MG63 (cell line): ENCODE results near the gene TTC36. TPM values are rescaled to one million over a fixed set of nuclear protein-coding genes. Genes with fewer than 3 reads are reported as not detected.
"Not testable (repeated sequence)": the region's sequence is repeated elsewhere in the genome, so short reads cannot be mapped to it uniquely, and the experiment has no call there.

Experiments used
- DNase-seq: peaks from one replicate; pipeline ENCODE4 v3.0.0-alpha.2; 2020
- H3K27me3 ChIP-seq: fragments of 250-450 bp; sonication (Bioruptor Pico); 2 replicates; pipeline ENCODE4 v1.5.1; 2020; ENCODE audit warnings: mild to moderate bottlenecking, moderate library complexity
- H3K36me3 ChIP-seq: fragments of 250-450 bp; sonication (Bioruptor Pico); 2 replicates; pipeline ENCODE4 v1.5.1; 2020; ENCODE audit warnings: mild to moderate bottlenecking, moderate library complexity
- H3K4me3 ChIP-seq: fragments of 250-450 bp; sonication (Bioruptor Pico); 2 replicates; pipeline ENCODE4 v1.5.1; 2020; ENCODE audit warnings: mild to moderate bottlenecking, moderate library complexity
- H3K9me3 ChIP-seq: fragments of 250-450 bp; sonication (Bioruptor Pico); 2 replicates; pipeline ENCODE4 v1.5.1; 2020; ENCODE audit warnings: mild to moderate bottlenecking, moderate library complexity
- total RNA-seq: library from RNA; depleted of rRNA; stranded (reverse); fragments of >200 nt; shearing (Covaris generic); gene quantifications from 2 replicates; pipeline ENCODE4 v1.2.3, GENCODE V29; 2014; ENCODE audit warnings: low replicate concordance; rRNA removed

TTC36 gene, protein sequence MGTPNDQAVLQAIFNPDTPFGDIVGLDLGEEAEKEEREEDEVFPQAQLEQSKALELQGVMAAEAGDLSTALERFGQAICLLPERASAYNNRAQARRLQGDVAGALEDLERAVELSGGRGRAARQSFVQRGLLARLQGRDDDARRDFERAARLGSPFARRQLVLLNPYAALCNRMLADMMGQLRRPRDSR
- not detected in 2 replicates for total RNA-seq

DNA sequence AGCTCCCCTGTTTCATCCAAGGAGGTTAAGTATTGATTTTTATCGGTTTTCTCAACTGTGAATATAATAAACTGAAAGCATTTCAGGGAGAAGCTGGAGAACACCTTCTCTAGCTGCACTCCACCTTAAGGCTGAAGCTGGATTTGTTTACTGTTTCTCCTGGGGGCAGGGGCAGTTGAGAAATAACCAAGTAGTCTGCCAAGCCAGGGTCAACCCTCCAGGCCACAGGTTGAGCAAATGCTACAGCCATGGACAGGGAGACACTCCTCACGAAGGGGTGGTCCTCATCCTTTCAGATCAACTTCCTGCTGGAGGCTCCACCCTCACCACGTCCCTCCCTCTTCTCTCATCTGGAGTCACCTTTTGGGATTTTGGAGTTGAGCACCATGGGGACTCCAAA lies at the start of gene TTC36:
Gene TTC36 (plus strand): TSS at position 366 of the 400 bp plus-strand sequence. CDS start 21 bp downstream, at position 387.
- Histone ChIP-seq H3K36me3 (peaks cover 17% of the 10 kb centered on the region), H3K4me3 (no peak within 1 kb of the TSS), H3K27me3 (no peaks in the 10 kb centered on the region), H3K9me3 (no peaks in the 10 kb centered on the region)
- no peak for DNase-seq

- not testable (repeated sequence) for H3K27me3 ChIP-seq, DNase-seq, H3K4me3 ChIP-seq, H3K9me3 ChIP-seq
- peaks cover 82% of the 10 kb centered on the region for H3K36me3 ChIP-seq
Measured at GRCh38 chr11:118481238-118481637, 46.0 kb upstream of the TTC36 start.

GRCh38 chr11:118484405-118484804 lies 42.9 kb upstream of the TTC36 start:
- Histone ChIP-seq H3K9me3 (no peaks in the 10 kb centered on the region), H3K27me3 (no peaks in the 10 kb centered on the region), H3K36me3 (peaks cover 62% of the 10 kb centered on the region), H3K4me3 (no peak overlapping the region)
- DNase-seq, result no peak

- no peak overlapping the region for H3K4me3 ChIP-seq
- H3K36me3 ChIP-seq, result peaks cover 63% of the 10 kb centered on the region
- no peaks in the 10 kb centered on the region for H3K9me3 ChIP-seq
- DNase-seq, result no peak
- H3K27me3 ChIP-seq, result no peaks in the 10 kb centered on the region
Measured at GRCh38 chr11:118485273-118485672, 42.0 kb upstream of the TTC36 start.

DNA sequence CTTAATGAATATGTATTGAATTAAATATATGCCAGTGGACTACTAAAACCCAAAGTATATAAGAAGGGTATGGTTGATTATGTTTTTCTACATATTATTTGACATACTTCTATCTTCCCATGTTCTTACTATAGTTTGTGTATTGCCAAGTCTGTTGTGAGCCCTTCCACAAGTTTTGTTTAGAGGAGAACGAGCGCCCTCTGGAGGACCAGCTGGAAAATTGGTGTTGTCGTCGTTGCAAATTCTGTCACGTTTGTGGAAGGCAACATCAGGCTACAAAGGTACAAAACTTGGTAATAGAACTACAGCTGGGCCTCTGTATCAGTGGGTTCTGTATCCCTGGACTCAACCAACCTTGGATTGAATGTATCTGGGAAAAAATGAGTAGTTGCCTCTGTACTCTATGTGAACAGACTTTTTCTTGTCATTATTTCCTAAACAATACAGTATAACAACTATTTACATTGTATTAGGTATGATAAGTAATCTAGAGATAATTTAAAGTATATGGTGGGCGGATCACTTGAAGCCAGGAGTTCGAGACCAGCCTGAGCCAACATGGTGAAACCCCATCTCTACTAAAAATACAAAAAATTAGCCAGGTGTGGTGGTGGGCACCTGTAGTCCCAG lies 38.7 kb upstream of the TTC36 start:
- no peak overlapping the region for H3K4me3 ChIP-seq
- DNase-seq, result peak; percentile 45
- peaks cover 64% of the 10 kb centered on the region for H3K36me3 ChIP-seq
- H3K27me3 ChIP-seq, result no peaks in the 10 kb centered on the region
- H3K9me3 ChIP-seq, result no peaks in the 10 kb centered on the region

- Histone ChIP-seq H3K27me3 (no peaks in the 10 kb centered on the region), H3K36me3 (peaks cover 63% of the 10 kb centered on the region), H3K4me3 (no peak overlapping the region), H3K9me3 (no peaks in the 10 kb centered on the region)
- no peak for DNase-seq
Measured at GRCh38 chr11:118491041-118491440, 36.2 kb upstream of the TTC36 start.

DNA sequence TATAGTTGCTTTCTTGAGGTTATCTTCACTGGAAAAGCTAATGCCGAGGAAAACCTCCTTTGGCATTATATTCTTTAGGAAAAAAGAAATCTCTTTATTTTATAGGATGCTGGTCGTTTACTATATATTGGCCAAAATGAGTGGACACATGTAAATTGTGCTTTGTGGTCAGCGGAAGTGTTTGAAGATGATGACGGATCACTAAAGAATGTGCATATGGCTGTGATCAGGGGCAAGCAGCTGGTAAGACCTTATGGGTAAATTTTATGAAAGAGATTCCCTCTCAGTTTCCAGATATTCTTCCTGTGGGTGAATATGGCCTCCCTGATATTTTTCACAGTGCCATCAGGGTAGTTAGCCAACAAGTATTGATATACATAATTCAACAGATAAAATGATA lies 29.4 kb upstream of the TTC36 start:
- H3K9me3 ChIP-seq, result no peaks in the 10 kb centered on the region
- no peak overlapping the region for H3K4me3 ChIP-seq
- no peak for DNase-seq
- peaks cover 94% of the 10 kb centered on the region for H3K36me3 ChIP-seq
- no peaks in the 10 kb centered on the region for H3K27me3 ChIP-seq

GRCh38 chr11:118503216-118503615 lies 24.1 kb upstream of the TTC36 start:
- Histone ChIP-seq H3K4me3 (no peak overlapping the region), H3K36me3 (peaks cover 96% of the 10 kb centered on the region), H3K9me3 (no peaks in the 10 kb centered on the region), H3K27me3 (no peaks in the 10 kb centered on the region)
- no peak for DNase-seq

DNA sequence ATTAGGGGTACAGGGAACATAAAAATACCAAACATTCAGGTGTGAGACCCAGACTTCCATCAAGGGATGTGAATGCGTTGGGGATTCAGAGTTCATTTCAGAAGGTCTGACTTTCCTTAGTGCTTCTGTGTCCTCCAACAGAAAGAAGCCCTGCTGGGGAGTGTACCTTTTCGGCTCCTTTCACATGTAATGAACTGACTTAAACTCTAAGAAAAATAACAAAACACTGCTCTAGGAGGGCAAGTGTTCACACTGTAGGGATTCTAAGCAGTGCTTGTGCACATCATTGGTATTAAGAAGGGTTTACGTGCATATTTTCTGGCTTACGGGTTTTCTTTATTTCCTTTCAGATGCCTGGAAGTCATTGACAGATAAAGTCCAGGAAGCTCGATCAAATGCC lies 15.7 kb upstream of the TTC36 start:
- Histone ChIP-seq H3K9me3 (no peaks in the 10 kb centered on the region), H3K4me3 (no peak overlapping the region), H3K36me3 (peaks cover 80% of the 10 kb centered on the region), H3K27me3 (no peaks in the 10 kb centered on the region)
- DNase-seq, result no peak

- no peak overlapping the region for H3K4me3 ChIP-seq
- H3K27me3 ChIP-seq, result no peaks in the 10 kb centered on the region
- no peak for DNase-seq
- H3K9me3 ChIP-seq, result no peaks in the 10 kb centered on the region
- H3K36me3 ChIP-seq, result peaks cover 74% of the 10 kb centered on the region
Measured at GRCh38 chr11:118514103-118514502, 13.2 kb upstream of the TTC36 start.

DNA sequence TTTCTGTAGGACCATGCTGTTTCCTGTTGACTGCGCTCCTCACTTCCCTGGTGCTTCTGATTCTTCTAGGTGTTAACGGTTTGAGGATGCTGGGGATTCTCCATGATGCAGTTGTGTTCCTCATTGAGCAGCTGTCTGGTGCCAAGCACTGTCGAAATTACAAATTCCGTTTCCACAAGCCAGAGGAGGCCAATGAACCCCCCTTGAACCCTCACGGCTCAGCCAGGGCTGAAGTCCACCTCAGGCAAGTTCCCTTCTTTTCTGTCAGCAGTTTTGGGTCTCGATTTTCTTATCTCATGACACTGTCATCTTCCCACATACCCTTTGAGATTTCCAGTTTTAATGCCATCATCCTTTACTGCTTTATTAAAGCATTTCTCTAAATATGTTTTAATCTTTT lies 7.7 kb upstream of the TTC36 start:
- H3K36me3 ChIP-seq, result peaks cover 71% of the 10 kb centered on the region

DNA sequence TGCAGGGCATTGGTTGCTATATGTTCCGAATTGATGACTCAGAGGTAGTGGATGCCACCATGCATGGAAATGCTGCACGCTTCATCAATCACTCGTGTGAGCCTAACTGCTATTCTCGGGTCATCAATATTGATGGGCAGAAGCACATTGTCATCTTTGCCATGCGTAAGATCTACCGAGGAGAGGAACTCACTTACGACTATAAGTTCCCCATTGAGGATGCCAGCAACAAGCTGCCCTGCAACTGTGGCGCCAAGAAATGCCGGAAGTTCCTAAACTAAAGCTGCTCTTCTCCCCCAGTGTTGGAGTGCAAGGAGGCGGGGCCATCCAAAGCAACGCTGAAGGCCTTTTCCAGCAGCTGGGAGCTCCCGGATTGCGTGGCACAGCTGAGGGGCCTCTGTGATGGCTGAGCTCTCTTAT lies 5.4 kb upstream of the TTC36 start:
- no peak for DNase-seq
- no peaks in the 10 kb centered on the region for H3K27me3 ChIP-seq
- H3K4me3 ChIP-seq, result no peak overlapping the region
- peaks cover 56% of the 10 kb centered on the region for H3K36me3 ChIP-seq
- no peaks in the 10 kb centered on the region for H3K9me3 ChIP-seq

More for the DNA sequence above, 7.7 kb upstream of the TTC36 start:
- DNase-seq, result no peak
- Histone ChIP-seq H3K4me3 (no peak overlapping the region), H3K27me3 (no peaks in the 10 kb centered on the region), H3K9me3 (no peaks in the 10 kb centered on the region)

DNA sequence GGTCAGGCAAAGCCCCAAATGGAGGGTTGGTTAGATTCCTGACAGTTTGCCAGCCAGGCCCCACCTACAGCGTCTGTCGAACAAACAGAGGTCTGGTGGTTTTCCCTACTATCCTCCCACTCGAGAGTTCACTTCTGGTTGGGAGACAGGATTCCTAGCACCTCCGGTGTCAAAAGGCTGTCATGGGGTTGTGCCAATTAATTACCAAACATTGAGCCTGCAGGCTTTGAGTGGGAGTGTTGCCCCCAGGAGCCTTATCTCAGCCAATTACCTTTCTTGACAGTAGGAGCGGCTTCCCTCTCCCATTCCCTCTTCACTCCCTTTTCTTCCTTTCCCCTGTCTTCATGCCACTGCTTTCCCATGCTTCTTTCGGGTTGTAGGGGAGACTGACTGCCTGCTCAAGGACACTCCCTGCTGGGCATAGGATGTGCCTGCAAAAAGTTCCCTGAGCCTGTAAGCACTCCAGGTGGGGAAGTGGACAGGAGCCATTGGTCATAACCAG lies 4.7 kb upstream of the TTC36 start:
- DNase-seq, result no peak
- Histone ChIP-seq H3K36me3 (peaks cover 54% of the 10 kb centered on the region), H3K27me3 (no peaks in the 10 kb centered on the region), H3K9me3 (no peaks in the 10 kb centered on the region), H3K4me3 (no peak overlapping the region)

- no peaks in the 10 kb centered on the region for H3K9me3 ChIP-seq
- no peak for DNase-seq
- peaks cover 42% of the 10 kb centered on the region for H3K36me3 ChIP-seq
- no peaks in the 10 kb centered on the region for H3K27me3 ChIP-seq
- no peak overlapping the region for H3K4me3 ChIP-seq
Measured at GRCh38 chr11:118524356-118524755, 2.9 kb upstream of the TTC36 start.

GRCh38 chr11:118524757-118525470 lies 2.4 kb upstream of the TTC36 start:
- DNase-seq, result no peak
- H3K36me3 ChIP-seq, result peaks cover 36% of the 10 kb centered on the region
- no peak overlapping the region for H3K4me3 ChIP-seq
- H3K27me3 ChIP-seq, result no peaks in the 10 kb centered on the region
- no peaks in the 10 kb centered on the region for H3K9me3 ChIP-seq

DNA sequence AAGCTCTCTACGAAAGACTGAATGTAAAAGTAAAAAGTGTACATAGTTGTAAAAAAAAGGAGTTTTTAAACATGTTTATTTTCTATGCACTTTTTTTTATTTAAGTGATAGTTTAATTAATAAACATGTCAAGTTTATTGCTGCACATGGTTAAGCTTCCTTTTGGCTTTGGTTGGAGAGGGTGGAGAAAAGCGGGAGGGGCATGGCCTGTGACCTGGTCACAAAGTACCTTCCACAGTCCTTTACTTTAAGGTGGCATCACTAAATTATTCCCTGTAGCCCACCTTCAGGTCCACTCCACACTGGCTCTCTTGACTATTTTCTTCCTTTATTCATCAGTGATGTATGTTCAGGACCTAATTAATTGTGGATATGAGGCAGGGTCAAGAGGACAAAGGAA lies 586 bp upstream of the TTC36 start:
- no peaks in the 10 kb centered on the region for H3K27me3 ChIP-seq
- H3K36me3 ChIP-seq, result peaks cover 22% of the 10 kb centered on the region
- DNase-seq, result no peak
- no peak overlapping the region for H3K4me3 ChIP-seq
- H3K9me3 ChIP-seq, result no peaks in the 10 kb centered on the region

- no peak for DNase-seq
- Histone ChIP-seq H3K36me3 (peaks cover 8% of the 10 kb centered on the region; the same call in 1 of the 2 replicates), H3K4me3 (no peak overlapping the region), H3K27me3 (no peaks in the 10 kb centered on the region), H3K9me3 (no peaks in the 10 kb centered on the region)
Measured at GRCh38 chr11:118528511-118528910, 1.2 kb downstream of the TTC36 start.
